Right ventricle myocardium inferior (tissue), 1 donor: ENCODE results near the gene GALNT2. TPM values are rescaled to one million over a fixed set of nuclear protein-coding genes. Genes with fewer than 3 reads are reported as not detected.
A peak's percentile ranks its signal among the peaks of the same experiment; 100 is the strongest.

ENCODE experiments used
- ATAC-seq: fragments of 200-7000 bp; cut with Tn5 transposase; one replicate; pipeline ENCODE4 v1.9.1; 2020; ENCODE audit warnings: mild to moderate bottlenecking, moderate library complexity
- DNase-seq: peaks from one replicate; pipeline ENCODE4 v3.0.0; 2021; ENCODE audit errors: missing footprints
- intact Hi-C: fragments of 100-400 bp; cut with DNase I; formaldehyde crosslinking; loops from one replicate; pipeline ENCODE4 v1.11.0; 2022
- long read RNA-seq: library from polyadenylated mRNA; unstranded; transcript quantifications from one replicate; pipeline ENCODE4 v2.0.0, GENCODE V29; 2021
- total RNA-seq: library from RNA; stranded (reverse); fragmentation: NEBNext Ultra II Directional; extraction: Animal tissue kit (Norgen Biotek cat#: 25700); gene quantifications from one replicate; pipeline ENCODE4 v1.2.1, GENCODE V29; 2021
- donor health status: DM: no; HTN: yes; CAD: no; lungs with severe emphysema.

The GALNT2 gene
- 29.2 TPM for total RNA-seq
- long read RNA-seq, full-length matches to known transcripts = 14 of 20 reads
- long read RNA-seq, partial matches to known transcripts = 0 of 20 reads
- long read RNA-seq, other reads (novel, unspliced or antisense) = 6 of 20 reads

DNA sequence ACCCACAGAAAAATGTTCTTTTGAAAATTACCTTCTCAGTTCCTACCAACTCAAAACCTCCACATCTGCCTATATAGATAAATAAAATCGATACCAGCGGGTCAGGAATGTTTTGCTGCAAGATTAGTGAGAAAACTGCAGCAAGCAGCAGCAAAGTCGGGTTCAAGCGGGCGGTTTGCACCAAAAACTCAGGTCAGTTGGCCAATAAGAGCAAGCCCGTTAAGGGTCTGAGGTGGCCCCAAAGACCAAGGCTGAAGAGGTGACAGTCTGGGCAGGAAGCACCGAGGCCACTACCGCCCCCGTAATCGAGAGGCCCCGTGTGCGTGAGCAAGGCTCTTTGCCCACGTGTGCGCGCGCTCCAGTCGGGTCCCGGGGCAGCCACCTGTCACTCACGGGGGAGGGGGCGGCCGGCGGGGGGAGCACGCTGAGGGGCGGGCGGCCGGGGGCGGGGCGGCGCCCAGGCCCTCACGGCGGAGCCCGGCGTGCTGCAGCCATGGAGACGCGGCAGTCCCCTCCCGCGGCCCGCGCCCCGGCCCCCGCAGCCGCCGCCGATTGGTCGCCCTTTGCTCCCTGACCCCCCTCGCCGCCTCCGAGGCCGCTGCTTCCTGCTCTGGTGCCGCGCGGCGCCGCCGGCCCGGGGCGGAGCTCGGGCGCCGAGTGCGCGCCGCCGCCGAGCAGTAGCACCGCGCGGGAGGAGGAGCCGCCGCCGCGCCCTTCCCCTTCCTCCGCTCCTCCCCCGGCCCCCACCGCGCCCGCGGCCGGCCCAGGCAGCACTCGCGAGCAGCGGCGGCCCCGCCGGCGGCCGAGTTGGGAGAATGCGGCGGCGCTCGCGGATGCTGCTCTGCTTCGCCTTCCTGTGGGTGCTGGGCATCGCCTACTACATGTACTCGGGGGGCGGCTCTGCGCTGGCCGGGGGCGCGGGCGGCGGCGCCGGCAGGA is at the start of gene GALNT2:
Gene GALNT2 (plus strand): TSS at position 773 of the 939 bp plus-strand sequence. CDS start 43 bp downstream, at position 816.
- ATAC-seq (peak; percentile 98), DNase-seq (peak; percentile 94)
- intact Hi-C loops = loop anchor here (1.0 to 5.0 kb wide), 5 partner anchors 111 to 404 kb away; no protein-coding TSS in a partner anchor

DNA sequence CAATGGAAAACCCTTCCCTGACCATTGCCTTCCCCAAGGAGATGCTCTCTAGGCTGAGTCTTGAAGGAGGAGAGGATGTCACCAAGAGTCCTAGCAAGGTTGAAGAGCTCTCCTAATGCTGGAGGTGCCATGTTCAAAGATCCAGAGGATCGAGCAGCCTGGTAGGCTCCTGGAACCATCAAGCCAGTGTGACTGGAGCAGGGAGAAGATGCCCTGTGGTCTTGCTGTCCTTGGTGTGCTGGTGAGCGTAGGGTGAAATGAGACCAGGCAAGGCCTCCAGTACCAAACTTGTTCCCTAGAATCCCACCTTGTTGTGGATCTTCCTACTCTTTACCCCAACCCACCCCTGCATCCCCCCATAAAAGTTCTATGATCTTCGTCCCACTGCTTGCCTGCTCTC is 46.6 kb upstream of the GALNT2 start:
- ATAC-seq (no peak), DNase-seq (no peak)
- intact Hi-C loops = no loop called here

DNA sequence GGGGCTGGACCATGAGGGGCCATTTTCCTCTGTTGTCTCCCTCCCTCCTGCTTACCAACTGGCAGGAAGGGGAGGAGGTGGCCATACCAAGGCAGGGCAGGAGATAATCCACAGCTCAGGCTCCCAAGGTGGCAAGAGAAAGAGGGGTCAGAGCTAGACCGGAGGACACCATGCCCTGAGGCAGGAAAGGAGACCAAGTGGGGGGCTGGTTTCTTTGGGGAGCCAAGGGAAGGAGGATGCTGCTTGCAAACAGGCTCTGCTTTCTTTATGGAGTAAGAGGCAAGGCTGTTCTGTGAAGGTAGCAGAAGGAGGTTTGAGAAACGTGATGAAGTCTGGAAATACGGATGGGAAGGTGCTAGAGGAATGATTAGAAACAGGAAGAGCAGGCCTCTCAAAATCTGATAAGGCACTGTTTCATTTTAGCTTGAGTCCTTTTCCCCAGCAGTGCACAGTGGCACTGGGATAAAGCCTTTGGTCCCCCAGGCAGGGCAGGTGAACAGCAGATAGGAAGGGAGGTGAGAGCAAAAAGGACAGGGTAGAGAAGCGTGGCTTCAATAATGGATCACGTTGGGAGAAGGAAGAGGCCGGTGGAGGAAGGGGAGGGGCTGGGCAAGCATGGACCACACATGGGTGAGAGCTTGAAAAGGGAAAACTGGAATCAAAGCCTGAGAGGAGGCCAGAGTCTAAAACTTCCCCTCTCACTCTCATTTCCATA is 44.2 kb upstream of the GALNT2 start:
- intact Hi-C loops = no loop called here
- no peak for ATAC-seq
- no peak for DNase-seq

- ATAC-seq (no peak), DNase-seq (no peak)
- intact Hi-C loops = no loop called here
Observed at GRCh38 chr1:230025686-230026085, 41.4 kb upstream of the GALNT2 start.

DNA sequence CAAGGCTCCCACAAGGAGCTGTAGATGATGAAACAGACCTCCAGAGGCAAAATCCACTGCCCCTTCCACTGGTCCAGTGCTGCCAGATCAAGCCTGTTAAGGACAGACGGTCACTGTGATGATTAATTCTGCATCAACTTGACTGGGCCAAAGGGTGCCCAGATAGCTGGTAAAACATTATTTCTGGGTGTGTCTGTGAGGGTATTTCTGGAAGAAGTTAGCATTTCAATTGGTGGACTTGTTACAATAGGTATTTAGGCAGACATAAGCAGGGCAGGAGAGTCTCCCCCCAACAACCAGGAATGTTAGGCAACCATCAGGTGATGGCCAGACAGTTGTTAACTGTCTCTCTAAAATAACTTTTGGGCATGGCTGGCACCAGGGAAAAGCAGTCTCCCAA is 40.9 kb upstream of the GALNT2 start:
- intact Hi-C loops = no loop called here
- ATAC-seq = no peak
- DNase-seq = no peak

GRCh38 chr1:230026572-230026971 is 40.5 kb upstream of the GALNT2 start:
- ATAC-seq (no peak), DNase-seq (no peak)
- intact Hi-C loops = no loop called here

GRCh38 chr1:230028602-230029223 is 38.3 kb upstream of the GALNT2 start:
- intact Hi-C loops = no loop called here
- no peak for DNase-seq
- ATAC-seq = no peak

DNA sequence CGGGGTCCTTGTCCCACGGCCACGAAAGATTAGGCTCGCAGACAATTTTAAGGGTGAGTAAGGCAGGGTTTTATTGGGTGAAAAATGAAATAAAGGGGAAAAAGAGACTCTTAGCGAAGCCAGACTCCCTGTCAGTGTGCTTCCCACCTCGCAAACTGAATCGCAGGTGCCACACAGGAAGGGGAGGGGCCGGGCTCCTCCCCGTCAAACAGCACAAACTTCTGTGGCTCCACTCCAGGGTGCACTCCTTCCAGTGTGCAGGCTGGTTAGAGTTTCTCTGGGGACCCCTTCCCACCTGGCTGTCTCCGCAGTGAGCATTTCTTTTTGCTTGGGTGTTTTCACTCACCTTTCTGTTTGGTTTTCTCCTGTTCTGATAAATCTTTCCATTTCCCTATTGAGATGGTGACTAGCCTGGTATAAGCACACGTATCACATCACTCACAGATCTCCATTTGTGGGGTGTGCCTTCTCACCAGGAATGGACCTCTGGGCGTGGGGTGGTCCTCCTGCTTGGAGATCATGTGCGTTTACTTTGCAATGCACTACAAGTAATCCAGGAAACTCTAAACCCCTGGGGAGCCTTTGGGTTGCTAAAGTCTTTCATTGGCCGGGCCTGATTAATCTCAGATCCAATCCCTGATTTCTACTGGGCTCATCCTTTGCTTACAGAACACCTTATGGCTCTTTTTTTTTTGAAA is 37.6 kb upstream of the GALNT2 start:
- DNase-seq (no peak), ATAC-seq (no peak)
- intact Hi-C loops = no loop called here

DNA sequence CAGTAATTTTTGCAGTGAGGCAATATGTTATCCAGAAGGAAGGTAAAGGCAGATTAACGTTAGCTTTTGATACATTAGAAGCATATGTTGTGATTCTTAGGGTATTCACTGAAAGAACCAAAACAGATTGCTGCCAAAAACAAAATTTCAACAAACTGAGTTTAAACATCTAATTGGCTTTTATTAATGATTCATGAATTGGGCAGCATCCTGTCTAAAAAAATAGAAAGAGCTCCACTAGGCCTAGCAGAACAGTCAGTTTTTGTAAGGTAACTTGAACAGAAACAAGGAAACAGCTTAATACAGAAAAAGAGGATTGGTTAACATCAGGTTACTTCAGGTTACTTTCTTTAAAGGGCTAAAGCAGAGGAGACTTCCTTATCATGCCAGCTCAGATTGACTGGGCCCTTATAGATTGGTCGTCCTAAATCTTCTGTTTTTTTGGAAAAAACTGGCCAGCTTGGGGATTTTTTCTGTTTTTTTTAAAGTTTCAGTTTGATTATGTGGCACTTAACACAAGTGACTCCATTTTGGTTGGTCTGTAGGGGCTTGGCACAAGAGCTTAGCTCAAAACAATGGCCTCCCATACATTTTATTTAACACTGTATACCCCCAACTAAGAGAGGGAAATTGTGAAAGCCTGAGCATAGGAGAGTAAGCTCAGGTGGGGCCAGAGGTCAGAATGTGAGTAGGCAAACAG is 36.8 kb upstream of the GALNT2 start:
- DNase-seq (no peak), ATAC-seq (no peak)
- intact Hi-C loops = no loop called here

DNA sequence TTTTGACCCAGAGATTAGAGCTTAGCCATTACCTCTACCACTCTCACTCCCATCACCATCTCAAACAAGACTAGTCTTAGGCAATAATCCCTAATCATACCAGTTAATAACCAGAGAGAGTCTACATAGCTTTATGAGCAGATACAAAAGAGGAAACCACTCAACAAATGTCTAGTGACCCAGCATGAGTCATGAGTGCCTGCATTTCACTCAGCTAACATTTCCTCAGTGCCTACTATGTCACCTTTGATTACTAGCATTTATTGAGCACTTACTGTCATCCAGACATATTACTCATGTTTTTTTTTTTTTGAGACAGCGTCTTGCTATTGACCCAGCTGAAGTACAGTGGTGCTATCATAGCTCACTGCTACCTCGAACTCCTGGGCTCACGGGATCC is 35.9 kb upstream of the GALNT2 start:
- no peak for ATAC-seq
- DNase-seq = no peak
- intact Hi-C loops = no loop called here

GRCh38 chr1:230032516-230033281 is 34.3 kb upstream of the GALNT2 start:
- DNase-seq (no peak), ATAC-seq (no peak)
- intact Hi-C loops = no loop called here

- intact Hi-C loops = no loop called here
- no peak for DNase-seq
- no peak for ATAC-seq
Observed at GRCh38 chr1:230037261-230037660, 29.8 kb upstream of the GALNT2 start.

DNA sequence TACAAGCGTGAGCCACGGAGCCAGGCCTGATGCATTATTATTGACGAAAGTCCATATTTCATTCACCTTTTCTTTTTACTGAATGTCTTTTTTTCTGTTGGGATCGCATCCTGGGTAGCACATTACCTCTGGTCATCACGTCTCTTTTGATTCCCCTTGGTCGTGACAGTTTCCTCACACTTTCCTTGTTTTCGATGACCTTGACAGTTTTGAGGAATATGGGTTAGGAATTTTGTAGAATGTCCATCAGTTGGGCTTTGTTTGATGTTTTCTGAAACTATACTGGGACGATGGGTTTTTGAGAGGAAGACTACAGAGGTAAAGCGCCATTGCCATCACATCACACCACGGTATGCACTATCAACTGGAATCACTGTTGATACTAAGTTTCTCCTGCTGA is 26.6 kb upstream of the GALNT2 start:
- ATAC-seq (no peak), DNase-seq (no peak)
- intact Hi-C loops = no loop called here

DNA sequence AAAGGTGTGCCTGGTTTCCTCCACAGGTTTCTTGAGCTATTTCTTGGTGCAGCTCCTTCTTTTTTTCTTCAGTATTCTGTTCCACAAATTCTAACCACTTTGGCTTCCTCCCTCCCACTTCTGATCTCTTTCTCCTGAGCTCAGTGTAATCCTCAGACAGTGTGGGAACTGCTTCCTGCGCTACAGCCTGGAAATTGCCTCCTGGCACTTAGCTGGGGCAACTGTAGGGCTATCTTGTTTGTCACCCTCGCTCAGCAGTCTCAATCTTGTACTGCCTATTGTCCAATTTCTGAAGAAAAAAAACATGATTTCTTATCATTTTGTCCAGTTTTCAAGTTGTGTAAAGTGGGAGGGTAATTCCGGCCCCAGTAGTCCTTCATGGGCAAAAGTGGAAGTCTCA is 24.0 kb upstream of the GALNT2 start:
- DNase-seq = no peak
- intact Hi-C loops = no loop called here
- no peak for ATAC-seq

DNA sequence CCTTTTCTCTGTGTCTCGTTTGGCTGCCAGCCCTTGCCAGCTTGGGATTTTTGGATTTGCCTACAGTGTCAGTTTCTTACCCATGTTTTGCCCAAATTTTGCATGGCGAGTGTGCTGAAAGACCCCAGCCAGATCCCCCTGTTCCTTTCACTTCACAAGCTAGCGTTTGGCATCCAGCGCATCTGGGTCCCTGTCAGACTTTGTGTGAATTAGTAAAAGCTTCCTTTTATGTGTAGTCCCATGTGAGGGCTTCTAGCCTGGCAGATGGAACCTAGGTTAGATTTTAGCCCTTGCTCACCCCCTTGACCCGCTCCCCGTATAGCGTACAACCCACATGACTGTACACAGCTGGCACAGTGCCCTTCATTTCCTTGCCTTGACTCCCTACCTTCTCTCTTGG is 22.3 kb upstream of the GALNT2 start:
- intact Hi-C loops = no loop called here
- no peak for ATAC-seq
- DNase-seq = no peak

GRCh38 chr1:230047114-230047865 is 19.7 kb upstream of the GALNT2 start:
- ATAC-seq (no peak), DNase-seq (no peak)
- intact Hi-C loops = no loop called here

GRCh38 chr1:230048322-230048721 is 18.7 kb upstream of the GALNT2 start:
- no peak for ATAC-seq
- no peak for DNase-seq
- intact Hi-C loops = no loop called here
